Loucy (cell line): ENCODE results near the gene ATP11A.

Experiments
- H2AFZ ChIP-seq: fragments of 200-600 bp; sonication (generic); 2 replicates; pipeline ENCODE4 v1.6.0; 2016; ENCODE audit warnings: antibody characterized with exemption, mild to moderate bottlenecking, low read length, moderate library complexity
- H3F3A ChIP-seq: fragments of 200-600 bp; 2 replicates; pipeline ENCODE4 v1.6.0; 2016; ENCODE audit warnings: antibody characterized with exemption, low read depth, mild to moderate bottlenecking
- H3K27me3 ChIP-seq: fragments of 200-600 bp; sonication (generic); 2 replicates; pipeline ENCODE4 v1.6.1; 2014; ENCODE audit warnings: low read length, mild to moderate bottlenecking; ENCODE audit not compliant: insufficient read depth, poor library complexity, severe bottlenecking
- H3K36me3 ChIP-seq: fragments of 200-600 bp; sonication (generic); 2 replicates; pipeline ENCODE4 v1.6.1; 2016; ENCODE audit warnings: low read length; ENCODE audit not compliant: insufficient read depth
- H3K4me1 ChIP-seq: fragments of 200-600 bp; sonication (generic); 2 replicates; pipeline ENCODE4 v1.5.1; 2014; ENCODE audit warnings: low read length, mild to moderate bottlenecking; ENCODE audit not compliant: insufficient read depth, poor library complexity, severe bottlenecking
- H3K4me2 ChIP-seq: fragments of 200-600 bp; sonication (generic); 2 replicates; pipeline ENCODE4 v1.6.0; 2014; ENCODE audit warnings: antibody characterized with exemption, low read length, low read depth, mild to moderate bottlenecking; ENCODE audit not compliant: poor library complexity, severe bottlenecking
- H3K4me3 ChIP-seq: fragments of 200-600 bp; sonication (generic); 2 replicates; pipeline ENCODE4 v1.5.1; 2014; ENCODE audit warnings: low read length, mild to moderate bottlenecking, mixed read lengths; ENCODE audit not compliant: poor library complexity, severe bottlenecking
- H3K79me2 ChIP-seq: fragments of 200-600 bp; sonication (generic); 2 replicates; pipeline ENCODE4 v1.6.1; 2014; ENCODE audit warnings: low read length; ENCODE audit not compliant: insufficient read depth
- H3K9ac ChIP-seq: fragments of 200-600 bp; sonication (generic); 2 replicates; pipeline ENCODE4 v1.6.0; 2014; ENCODE audit warnings: mild to moderate bottlenecking, low read depth, low read length, moderate library complexity; ENCODE audit not compliant: poor library complexity, severe bottlenecking
- H3K9me2 ChIP-seq: fragments of 200-600 bp; sonication (generic); replicated peaks from 2 replicates; pipeline ENCODE4 v1.6.1; 2016; ENCODE audit warnings: low read depth, low read length, mixed read lengths
- H3K9me3 ChIP-seq: fragments of 200-600 bp; sonication (generic); 2 replicates; pipeline ENCODE4 v1.6.1; 2014; ENCODE audit warnings: mild to moderate bottlenecking, antibody characterized with exemption, low read length, low read depth; ENCODE audit not compliant: insufficient read depth
- H4K20me1 ChIP-seq: fragments of 200-600 bp; sonication (generic); 2 replicates; pipeline ENCODE4 v1.6.0; 2014; ENCODE audit warnings: antibody characterized with exemption, low read length, mild to moderate bottlenecking; ENCODE audit not compliant: insufficient read depth, poor library complexity, severe bottlenecking
- CTCF ChIP-seq: fragments of 200-600 bp; sonication (generic); conservative IDR thresholded peaks from 2 replicates; pipeline ENCODE4 v1.5.1; 2014; ENCODE audit warnings: mild to moderate bottlenecking, antibody characterized with exemption, low read length
- EZH2phosphoT487 ChIP-seq: fragments of 200-600 bp; IDR thresholded peaks from 2 replicates; pipeline ENCODE4 v1.6.1; 2018; ENCODE audit warnings: antibody characterized with exemption, mild to moderate bottlenecking, moderate library complexity, borderline replicate concordance

The ATP11A gene

DNA sequence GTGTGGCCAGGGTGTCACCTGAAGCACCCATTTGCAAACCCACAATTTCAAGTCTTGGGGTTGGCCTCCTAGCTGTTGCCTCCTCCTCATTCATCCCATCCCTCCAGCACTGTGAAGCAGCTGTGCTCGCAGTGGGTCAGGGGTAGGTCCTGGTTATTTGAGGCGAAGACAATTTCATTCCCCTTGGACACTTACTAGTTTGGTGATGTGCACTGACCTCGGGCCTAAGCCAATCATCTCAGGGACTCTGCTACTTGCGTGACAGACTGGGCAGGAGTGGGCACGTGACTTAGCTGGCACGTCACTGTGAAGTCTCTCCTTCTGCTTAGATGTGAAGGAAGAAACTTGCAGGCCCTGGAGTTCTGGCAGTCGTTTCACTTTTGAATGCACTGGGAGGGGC, 3.5 kb upstream of the ATP11A start:
- Histone ChIP-seq H3K9me2 (no peaks in the 10 kb centered on the region), H3K79me2 (peaks cover 10% of the 10 kb centered on the region), H3K36me3 (no peaks in the 10 kb centered on the region), H3K9me3 (no peaks in the 10 kb centered on the region), H3F3A (no peaks in the 10 kb centered on the region; the same call in 1 of the 2 replicates), H3K4me3 (no peak overlapping the region), H3K4me2 (no peak overlapping the region), H3K4me1 (peaks cover 20% of the 10 kb centered on the region), H4K20me1 (no peaks in the 10 kb centered on the region), H3K27me3 (no peaks in the 10 kb centered on the region), H2AFZ (no peak overlapping the region), H3K9ac (no peak overlapping the region)
- TF ChIP-seq EZH2phosphoT487 (no peak), CTCF (no peak)

DNA sequence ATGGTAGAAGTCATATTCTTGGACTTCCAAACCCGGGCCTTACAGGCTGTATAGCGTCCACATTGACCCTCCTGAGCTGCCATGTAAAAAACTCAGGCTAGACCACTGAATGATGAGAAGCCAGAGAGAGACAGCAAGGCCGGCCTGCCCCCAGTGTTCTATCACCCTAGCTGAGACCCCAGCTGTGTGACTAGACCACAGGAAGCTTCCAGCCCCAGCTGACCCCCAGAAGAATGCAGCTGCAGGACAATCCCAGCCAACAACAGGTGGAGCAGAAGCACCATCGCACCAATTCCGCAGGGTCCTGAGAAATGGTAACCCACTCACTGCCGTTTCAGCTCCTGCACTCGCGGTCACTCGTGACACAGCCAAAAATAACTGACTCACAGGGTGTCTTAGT, 2.9 kb upstream of the ATP11A start:
- Histone ChIP-seq H3K27me3 (no peaks in the 10 kb centered on the region), H3K36me3 (no peaks in the 10 kb centered on the region), H3K4me2 (no peak overlapping the region), H3K9ac (no peak overlapping the region), H4K20me1 (peaks cover 3% of the 10 kb centered on the region), H3K9me2 (no peaks in the 10 kb centered on the region), H3F3A (no peaks in the 10 kb centered on the region; the same call in 1 of the 2 replicates), H3K4me3 (no peak overlapping the region), H2AFZ (no peak overlapping the region), H3K4me1 (peaks cover 27% of the 10 kb centered on the region), H3K9me3 (no peaks in the 10 kb centered on the region), H3K79me2 (peaks cover 16% of the 10 kb centered on the region)
- TF ChIP-seq EZH2phosphoT487 (no peak), CTCF (no peak)

DNA sequence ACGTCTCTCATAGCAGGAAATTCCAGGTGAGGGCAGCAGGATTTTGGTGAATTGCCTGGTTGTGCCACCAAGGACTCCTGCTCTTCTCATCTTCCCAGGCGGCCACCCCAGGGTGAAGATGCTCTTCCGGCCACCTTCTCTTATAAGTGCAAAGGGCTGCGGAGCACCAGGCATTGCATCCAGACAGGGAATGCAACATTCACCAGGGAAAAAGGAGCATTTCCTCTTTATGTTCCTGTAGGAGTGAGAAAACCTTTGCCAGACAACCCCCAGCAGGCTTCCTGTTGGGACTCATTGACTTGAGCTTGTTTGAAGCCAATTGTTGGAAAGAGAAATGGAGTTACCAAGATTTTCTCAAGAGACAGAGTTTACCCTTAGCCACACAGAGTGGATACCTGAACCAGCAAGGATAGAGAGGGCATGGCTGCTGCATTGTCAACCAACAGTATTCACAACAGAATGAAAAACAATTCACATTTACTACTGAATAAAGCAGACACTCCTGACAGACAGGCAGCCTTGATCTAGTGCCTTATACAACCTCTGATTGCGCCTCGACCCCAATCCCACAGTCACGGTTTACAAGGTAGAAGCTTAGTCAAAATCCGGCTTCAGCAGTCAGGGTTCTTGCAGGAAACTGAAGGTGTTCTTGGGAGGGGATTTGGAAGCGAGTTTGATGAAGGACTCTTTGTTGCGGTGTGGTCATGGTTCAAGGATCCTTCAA, 1.8 kb upstream of the ATP11A start:
- Histone ChIP-seq H3K4me3 (no peak overlapping the region), H3K9ac (no peak overlapping the region), H4K20me1 (peaks cover 7% of the 10 kb centered on the region), H3K9me2 (no peaks in the 10 kb centered on the region), H2AFZ (no peak overlapping the region), H3K27me3 (no peaks in the 10 kb centered on the region), H3F3A (no peaks in the 10 kb centered on the region; the same call in 1 of the 2 replicates), H3K4me2 (no peak overlapping the region), H3K79me2 (peaks cover 26% of the 10 kb centered on the region), H3K36me3 (no peaks in the 10 kb centered on the region), H3K4me1 (peaks cover 37% of the 10 kb centered on the region), H3K9me3 (no peaks in the 10 kb centered on the region)
- TF ChIP-seq EZH2phosphoT487 (no peak), CTCF (no peak)
